KMS-11 (cell line): Measurements from ENCODE around the gene PCSK7.

Experiments
- H2AFZ ChIP-seq: fragments of 200-600 bp; sonication (generic); 2 replicates; pipeline ENCODE4 v1.6.1; 2016; ENCODE audit warnings: antibody characterized with exemption, mixed run types, low read depth
- H3K27ac ChIP-seq: fragments of 200-600 bp; sonication (generic); 2 replicates; pipeline ENCODE4 v1.6.1; 2016; ENCODE audit warnings: mild to moderate bottlenecking, mixed run types
- H3K27me3 ChIP-seq: fragments of 200-600 bp; sonication (generic); 2 replicates; pipeline ENCODE4 v1.6.1; 2017; ENCODE audit warnings: mild to moderate bottlenecking, low read depth, mixed run types, moderate library complexity; ENCODE audit not compliant: insufficient read depth
- H3K36me3 ChIP-seq: fragments of 200-600 bp; sonication (generic); 2 replicates; pipeline ENCODE4 v1.6.1; 2017; ENCODE audit warnings: mild to moderate bottlenecking, mixed run types; ENCODE audit not compliant: insufficient read depth
- H3K4me1 ChIP-seq: fragments of 200-600 bp; sonication (generic); 2 replicates; pipeline ENCODE4 v1.6.1; 2016; ENCODE audit warnings: mild to moderate bottlenecking, low read depth, mixed run types; ENCODE audit not compliant: poor library complexity, severe bottlenecking
- H3K4me2 ChIP-seq: fragments of 200-600 bp; sonication (generic); 2 replicates; pipeline ENCODE4 v1.7.0; 2016; ENCODE audit warnings: mild to moderate bottlenecking, mixed run types
- H3K4me3 ChIP-seq: fragments of 200-600 bp; sonication (generic); IDR thresholded peaks from 2 replicates; pipeline ENCODE4 v1.6.1; 2017; ENCODE audit warnings: low read depth, low read length, mixed read lengths; ENCODE audit not compliant: insufficient read depth
- H3K79me2 ChIP-seq: fragments of 200-600 bp; sonication (generic); 2 replicates; pipeline ENCODE4 v1.6.1; 2016; ENCODE audit warnings: low read depth, mixed run types; ENCODE audit not compliant: insufficient read depth
- H3K9ac ChIP-seq: fragments of 200-600 bp; sonication (generic); 2 replicates; pipeline ENCODE4 v1.6.1; 2016; ENCODE audit warnings: mild to moderate bottlenecking, mixed run types
- H4K20me1 ChIP-seq: fragments of 200-600 bp; sonication (generic); 2 replicates; pipeline ENCODE4 v1.6.1; 2016; ENCODE audit warnings: mild to moderate bottlenecking, mixed run types; ENCODE audit not compliant: insufficient read depth
- CTCF ChIP-seq: fragments of 200-600 bp; sonication (generic); conservative IDR thresholded peaks from 2 replicates; pipeline ENCODE4 v1.6.1; 2017; ENCODE audit warnings: low read depth, mild to moderate bottlenecking, antibody characterized with exemption, low read length, moderate library complexity, mixed read lengths

Gene PCSK7

GRCh38 chr11:117205211-117205818 is 26.6 kb downstream of the PCSK7 start:
- Histone ChIP-seq H4K20me1 (no peaks in the 10 kb centered on the region), H3K79me2 (no peaks in the 10 kb centered on the region), H3K27ac (no peak overlapping the region), H3K9ac (no peak overlapping the region), H3K4me2 (no peak overlapping the region), H2AFZ (no peak overlapping the region), H3K27me3 (no peaks in the 10 kb centered on the region), H3K36me3 (no peaks in the 10 kb centered on the region), H3K4me3 (no peak overlapping the region), H3K4me1 (no peaks in the 10 kb centered on the region)
- TF ChIP-seq CTCF = no peak

- Histone ChIP-seq H3K4me2 (no peak overlapping the region), H3K4me3 (no peak overlapping the region), H3K27ac (no peak overlapping the region), H3K79me2 (no peaks in the 10 kb centered on the region), H3K9ac (no peak overlapping the region), H3K4me1 (no peaks in the 10 kb centered on the region), H4K20me1 (no peaks in the 10 kb centered on the region), H2AFZ (no peak overlapping the region), H3K36me3 (no peaks in the 10 kb centered on the region), H3K27me3 (no peaks in the 10 kb centered on the region)
- TF ChIP-seq CTCF = no peak
Measured at GRCh38 chr11:117204283-117205080, 27.4 kb downstream of the PCSK7 start.

- Histone ChIP-seq H3K36me3 (no peaks in the 10 kb centered on the region), H3K9ac (no peak overlapping the region), H3K27ac (no peak overlapping the region), H3K79me2 (no peaks in the 10 kb centered on the region), H3K4me1 (no peaks in the 10 kb centered on the region), H2AFZ (no peak overlapping the region), H4K20me1 (no peaks in the 10 kb centered on the region), H3K27me3 (no peaks in the 10 kb centered on the region), H3K4me3 (no peak overlapping the region), H3K4me2 (no peak overlapping the region)
- TF ChIP-seq CTCF = no peak
Measured at GRCh38 chr11:117203069-117203407, 28.8 kb downstream of the PCSK7 start.

GRCh38 chr11:117202386-117203068 is 29.3 kb downstream of the PCSK7 start:
- Histone ChIP-seq H3K36me3 (no peaks in the 10 kb centered on the region), H4K20me1 (no peaks in the 10 kb centered on the region), H2AFZ (no peak overlapping the region), H3K79me2 (no peaks in the 10 kb centered on the region), H3K4me3 (no peak overlapping the region), H3K4me1 (no peaks in the 10 kb centered on the region), H3K4me2 (no peak overlapping the region), H3K9ac (no peak overlapping the region), H3K27me3 (no peaks in the 10 kb centered on the region), H3K27ac (no peak overlapping the region)
- no peak for TF ChIP-seq CTCF
